Activated naive CD8-positive, alpha-beta T cell treated with anti-CD3 and anti-CD28 coated beads for 36 hours (primary cell): ENCODE measurements around the gene RHBDF1. TPM values are rescaled to one million over a fixed set of nuclear protein-coding genes. Genes with fewer than 3 reads are reported as not detected.

Experiments used
- DNase-seq: peaks from one replicate; pipeline ENCODE4 v3.0.0; 2021
- H3K27ac Mint-ChIP-seq: one replicate; pipeline ENCODE4 v1.8.0; 2022; ENCODE audit warnings: mild to moderate bottlenecking, moderate library complexity, mixed read lengths
- H3K27me3 Mint-ChIP-seq: one replicate; pipeline ENCODE4 v1.8.0; 2022; ENCODE audit warnings: mild to moderate bottlenecking, mixed read lengths
- H3K36me3 Mint-ChIP-seq: one replicate; pipeline ENCODE4 v1.8.0; 2021; ENCODE audit warnings: mild to moderate bottlenecking, mixed read lengths
- H3K4me1 Mint-ChIP-seq: one replicate; pipeline ENCODE4 v1.8.0; 2021; ENCODE audit warnings: mixed read lengths
- H3K4me3 Mint-ChIP-seq: one replicate; pipeline ENCODE4 v1.8.0; 2022; ENCODE audit warnings: mild to moderate bottlenecking, moderate library complexity, mixed read lengths
- H3K9me3 Mint-ChIP-seq: one replicate; pipeline ENCODE4 v1.8.0; 2022; ENCODE audit warnings: mixed read lengths
- total RNA-seq, 2 experiments: library from RNA; stranded (reverse); gene quantifications; one replicate each; pipeline ENCODE4 v1.2.3, GENCODE V29; 2021

RHBDF1 gene
- total RNA-seq, 2 experiments from 2014 or later, result 0.41 TPM; not detected in 1

DNA sequence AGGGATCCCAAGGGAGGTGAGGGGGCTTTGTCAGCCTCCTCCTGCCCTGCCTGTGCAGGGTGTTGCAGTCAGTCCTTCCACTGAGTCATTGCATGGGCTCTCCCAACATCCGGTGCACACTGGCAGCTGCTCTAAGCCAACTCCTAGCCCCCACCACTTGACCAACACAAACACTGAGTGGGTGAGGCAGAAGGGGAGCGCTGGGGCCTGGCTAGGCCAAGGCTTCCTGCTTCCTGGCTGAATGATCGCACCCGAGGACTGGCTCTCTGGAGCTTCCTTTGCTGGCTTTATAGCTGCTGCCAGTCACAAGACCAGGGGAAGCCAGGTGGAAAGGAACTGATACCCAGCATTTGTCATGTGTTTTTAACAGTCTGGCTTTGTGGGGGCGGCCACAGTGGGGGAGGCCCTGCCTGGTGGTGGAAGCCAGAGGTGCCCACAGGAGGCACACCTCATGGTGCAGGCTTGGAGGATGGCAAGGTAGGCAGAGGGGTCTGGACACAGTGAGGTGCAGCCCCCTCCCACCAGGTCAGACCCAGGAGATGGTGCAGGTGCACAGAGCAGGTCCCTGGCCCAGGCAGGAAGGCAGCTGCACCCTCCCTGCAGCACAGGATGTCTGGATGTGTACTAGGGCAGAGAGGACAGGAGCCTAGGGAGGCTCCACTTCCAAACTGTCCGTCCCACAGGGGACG lies 12.4 kb upstream of the RHBDF1 start:
- Mint-ChIP-seq H3K4me3 (peak overlapping the region; percentile 51), H3K27ac (peak overlapping the region; percentile 79), H3K36me3 (peaks cover 15% of the 10 kb centered on the region), H3K27me3 (no peaks in the 10 kb centered on the region), H3K9me3 (no peaks in the 10 kb centered on the region), H3K4me1 (peaks cover 21% of the 10 kb centered on the region)
- peak; percentile 81 for DNase-seq

DNA sequence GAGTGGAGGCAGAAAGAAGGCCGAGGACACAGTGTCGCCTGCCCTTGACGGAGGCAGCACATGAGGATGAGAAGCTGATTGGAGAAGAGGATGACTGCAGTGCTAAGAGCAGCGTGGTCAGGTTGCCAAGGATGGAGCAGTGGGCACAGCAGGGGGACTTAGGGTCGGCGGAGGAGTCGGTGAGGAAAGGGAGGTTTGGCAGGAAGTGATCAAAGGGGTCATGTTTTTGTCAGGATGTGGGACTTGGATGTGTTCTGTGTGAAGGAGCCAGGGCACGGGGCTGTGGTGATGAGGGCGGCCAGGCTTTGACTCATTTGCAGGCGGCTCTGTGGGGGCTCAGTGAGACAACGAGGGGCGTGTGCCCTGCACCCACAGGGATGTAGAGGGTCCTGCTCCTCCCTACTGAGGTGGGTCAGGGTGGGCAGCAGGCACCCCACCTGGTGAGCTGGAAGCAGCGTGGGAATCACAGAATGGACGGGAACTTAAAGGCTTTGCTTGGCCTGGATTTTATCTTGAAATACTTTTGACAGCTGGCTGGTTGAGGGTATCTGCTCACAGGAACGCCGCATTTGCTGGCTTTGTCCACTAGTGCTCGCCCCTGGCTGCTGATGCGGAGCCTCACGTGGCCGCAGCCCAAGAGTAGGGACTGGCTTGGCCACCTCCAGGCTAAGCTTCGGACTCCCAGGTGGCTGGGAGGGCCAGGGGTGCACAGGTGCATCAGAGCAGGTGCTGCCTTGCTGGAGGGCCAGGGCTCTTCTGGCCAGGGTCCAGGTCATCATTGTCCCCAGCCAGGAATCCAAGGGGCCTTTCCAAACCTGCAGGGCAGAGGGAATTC lies 11.6 kb upstream of the RHBDF1 start:
- H3K27ac Mint-ChIP-seq, result peak overlapping the region; percentile 79
- H3K4me3 Mint-ChIP-seq, result peak overlapping the region; percentile 1
- peaks cover 25% of the 10 kb centered on the region for H3K4me1 Mint-ChIP-seq
- H3K27me3 Mint-ChIP-seq, result no peaks in the 10 kb centered on the region
- peaks cover 19% of the 10 kb centered on the region for H3K36me3 Mint-ChIP-seq
- no peaks in the 10 kb centered on the region for H3K9me3 Mint-ChIP-seq
- DNase-seq, result peak; percentile 55

DNA sequence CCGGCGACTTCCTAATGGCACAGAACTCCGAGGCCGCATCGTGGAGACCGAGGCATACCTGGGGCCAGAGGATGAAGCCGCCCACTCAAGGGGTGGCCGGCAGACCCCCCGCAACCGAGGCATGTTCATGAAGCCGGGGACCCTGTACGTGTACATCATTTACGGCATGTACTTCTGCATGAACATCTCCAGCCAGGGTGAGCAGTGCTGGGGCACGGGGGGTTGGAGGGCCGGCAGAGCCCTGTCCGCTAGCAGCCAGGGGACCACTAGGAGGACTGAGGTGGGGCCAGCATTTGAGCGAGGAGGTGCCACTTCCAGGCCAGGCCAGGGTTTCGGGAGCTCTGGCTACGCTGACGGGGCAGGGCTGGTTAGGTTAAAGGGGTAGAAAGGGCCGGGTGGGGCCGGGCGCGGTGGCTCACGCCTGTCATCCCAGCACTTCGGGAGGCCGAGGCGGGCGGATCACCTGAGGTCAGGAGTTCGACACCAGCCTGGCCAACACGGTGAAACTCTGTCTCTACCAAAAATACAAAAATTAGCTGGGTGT lies 10.7 kb upstream of the RHBDF1 start:
- H3K27ac Mint-ChIP-seq, result peak overlapping the region; percentile 38
- H3K27me3 Mint-ChIP-seq, result no peaks in the 10 kb centered on the region
- H3K4me3 Mint-ChIP-seq, result no peak overlapping the region
- H3K36me3 Mint-ChIP-seq, result peaks cover 16% of the 10 kb centered on the region
- DNase-seq, result no peak
- H3K9me3 Mint-ChIP-seq, result no peaks in the 10 kb centered on the region
- peaks cover 30% of the 10 kb centered on the region for H3K4me1 Mint-ChIP-seq

DNA sequence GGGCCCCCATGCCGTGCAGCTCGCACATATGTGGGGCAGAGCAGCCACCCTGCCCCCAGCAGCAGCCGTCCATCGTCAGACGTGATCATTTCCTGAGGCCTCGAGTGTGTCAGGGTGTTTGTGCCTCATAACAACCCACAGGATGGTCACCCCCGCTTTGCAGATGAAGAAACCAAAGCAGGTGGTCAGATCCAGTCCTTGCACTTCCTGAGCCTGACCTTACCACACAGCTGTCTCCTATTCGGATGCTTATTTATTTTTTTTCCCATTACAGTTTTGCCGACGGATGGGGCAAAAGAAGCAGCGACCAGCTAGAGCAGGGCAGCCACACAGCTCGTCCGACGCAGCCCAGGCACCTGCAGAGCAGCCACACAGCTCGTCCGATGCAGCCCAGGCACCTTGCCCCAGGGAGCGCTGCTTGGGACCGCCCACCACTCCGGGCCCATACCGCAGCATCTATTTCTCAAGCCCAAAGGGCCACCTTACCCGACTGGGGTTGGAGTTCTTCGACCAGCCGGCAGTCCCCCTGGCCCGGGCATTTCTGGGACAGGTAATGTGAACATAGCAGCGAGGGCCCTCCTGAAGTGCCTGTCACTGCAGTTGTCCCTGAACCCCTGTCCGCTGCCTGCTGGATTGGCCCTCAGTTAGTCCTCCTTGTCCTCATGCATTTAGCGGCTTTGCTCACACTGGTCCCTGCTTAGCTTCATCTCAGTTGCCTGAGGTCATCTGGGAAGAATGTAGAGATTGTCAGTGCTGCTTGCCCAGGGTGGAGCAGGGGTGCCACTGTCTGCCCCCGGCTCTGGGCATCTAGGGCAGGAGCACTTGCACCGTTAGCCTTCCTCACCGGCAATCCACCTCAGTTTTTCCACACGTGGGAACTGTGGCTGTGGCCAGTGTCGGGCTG lies 7.0 kb upstream of the RHBDF1 start:
- Mint-ChIP-seq H3K4me3 (peak overlapping the region; percentile 82), H3K27me3 (peaks cover 6% of the 10 kb centered on the region), H3K36me3 (peaks cover 8% of the 10 kb centered on the region), H3K9me3 (no peaks in the 10 kb centered on the region), H3K4me1 (peaks cover 34% of the 10 kb centered on the region), H3K27ac (peak overlapping the region; percentile 82)
- DNase-seq, result no peak

DNA sequence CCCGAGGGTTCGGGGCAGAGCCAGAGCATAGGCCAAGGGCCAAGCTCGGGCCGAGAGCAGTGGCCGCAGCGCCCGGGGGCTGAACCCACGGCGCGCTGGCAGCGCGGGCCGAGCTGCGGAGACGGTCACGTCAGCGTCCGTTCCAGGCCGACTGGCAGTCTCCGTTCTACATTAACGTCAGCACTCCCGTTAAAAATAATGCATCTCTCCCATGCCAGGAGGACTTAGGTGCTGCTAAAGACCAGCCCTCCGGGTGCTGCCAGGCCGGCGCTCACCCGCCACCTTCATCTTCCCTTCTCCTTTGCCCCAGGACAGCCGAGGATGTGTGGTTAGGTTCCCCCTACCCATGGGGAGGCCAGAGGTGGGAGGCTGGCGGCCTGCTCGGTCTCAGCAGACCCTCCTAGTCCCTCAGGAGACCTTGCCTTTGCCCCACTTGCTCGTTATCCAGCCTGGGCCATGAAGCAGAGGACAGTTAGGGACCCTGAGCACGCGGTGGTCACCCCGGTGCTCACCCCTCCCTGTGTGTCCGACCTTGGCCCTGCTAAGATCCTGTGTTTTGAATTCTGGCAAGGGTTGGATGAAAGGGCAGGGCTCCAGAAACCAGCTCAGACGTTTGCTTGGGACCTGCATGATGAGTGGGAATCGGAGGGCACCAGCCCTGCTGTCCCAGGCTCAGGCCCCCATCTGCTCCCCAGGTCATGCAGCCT lies 6.2 kb upstream of the RHBDF1 start:
- peaks cover 4% of the 10 kb centered on the region for H3K36me3 Mint-ChIP-seq
- H3K4me3 Mint-ChIP-seq, result peak overlapping the region; percentile 82
- DNase-seq, result no peak
- peaks cover 14% of the 10 kb centered on the region for H3K27me3 Mint-ChIP-seq
- peaks cover 26% of the 10 kb centered on the region for H3K4me1 Mint-ChIP-seq
- H3K27ac Mint-ChIP-seq, result peak overlapping the region; percentile 82
- no peaks in the 10 kb centered on the region for H3K9me3 Mint-ChIP-seq

DNA sequence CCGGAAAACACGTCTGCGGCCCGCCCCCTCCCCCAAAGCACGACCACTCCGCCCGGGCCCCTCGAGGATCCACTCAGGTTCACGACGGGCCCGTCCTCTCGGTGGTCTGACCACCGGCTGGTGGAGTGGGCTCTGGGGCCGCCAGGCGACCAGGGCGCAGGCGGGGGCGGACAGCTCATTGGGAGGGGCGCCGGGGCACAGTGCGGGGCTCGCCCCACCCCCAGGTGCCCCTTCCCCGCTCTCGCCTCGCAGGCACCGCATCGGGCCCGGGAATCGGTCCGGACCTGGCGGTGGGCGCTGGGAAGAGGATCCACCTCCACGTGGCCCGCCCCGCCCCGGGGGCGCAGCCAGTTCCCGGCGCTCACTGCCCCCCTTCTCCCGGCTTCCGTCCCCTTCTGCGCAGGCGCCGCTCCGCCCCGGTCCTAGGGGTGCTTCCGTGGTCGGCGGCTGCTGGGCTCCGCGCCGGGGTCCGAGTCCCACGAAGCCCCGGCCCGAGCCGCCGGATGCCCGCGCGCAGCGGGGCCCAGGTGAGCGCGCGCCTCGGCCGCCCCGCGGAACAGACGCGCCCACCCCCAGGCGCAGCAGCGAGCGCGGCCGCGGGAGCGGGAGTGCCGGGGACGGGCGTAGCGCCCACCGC lies 5.5 kb upstream of the RHBDF1 start, which contains the start of gene MPG:
Gene MPG (plus strand): TSS at position 419 of the 637 bp plus-strand sequence. CDS start 85 bp downstream, at position 504.
- no peaks in the 10 kb centered on the region for H3K9me3 Mint-ChIP-seq
- H3K4me3 Mint-ChIP-seq, result peak within 1 kb of the TSS; percentile 82
- peaks cover 4% of the 10 kb centered on the region for H3K36me3 Mint-ChIP-seq
- H3K4me1 Mint-ChIP-seq, result peaks cover 26% of the 10 kb centered on the region
- DNase-seq, result peak; percentile 86
- peaks cover 20% of the 10 kb centered on the region for H3K27me3 Mint-ChIP-seq
- H3K27ac Mint-ChIP-seq, result peak within 1 kb of the TSS; percentile 82

DNA sequence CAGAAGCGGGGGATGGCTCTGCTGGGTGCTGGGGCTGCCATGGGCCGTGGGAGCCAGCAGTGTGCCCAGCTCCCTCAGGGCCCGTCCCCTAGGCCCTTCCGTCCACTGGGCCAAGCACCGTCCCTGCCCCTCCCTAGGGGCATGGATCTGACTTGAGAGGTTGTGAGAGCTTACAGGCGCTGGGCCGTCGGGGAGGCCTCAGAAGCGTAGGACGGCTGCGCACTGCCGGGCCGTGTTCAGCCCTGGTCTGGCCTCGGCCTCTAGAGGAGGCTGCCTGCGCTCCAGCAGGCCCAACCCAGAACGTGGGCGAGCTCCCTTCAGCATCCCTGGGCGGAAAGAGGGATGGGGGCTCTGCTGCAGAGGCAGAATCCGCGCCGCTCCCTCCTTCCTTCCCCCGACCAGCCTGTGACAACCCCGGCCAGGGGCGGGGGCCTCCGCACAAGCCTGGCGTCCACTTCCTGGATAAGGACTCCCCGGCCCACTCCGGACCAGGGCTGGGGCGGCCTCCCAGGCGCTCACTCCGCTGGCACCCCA lies 4.9 kb upstream of the RHBDF1 start:
- H3K36me3 Mint-ChIP-seq, result peaks cover 4% of the 10 kb centered on the region
- peak overlapping the region; percentile 78 for H3K4me3 Mint-ChIP-seq
- DNase-seq, result peak; percentile 55
- H3K9me3 Mint-ChIP-seq, result no peaks in the 10 kb centered on the region
- peaks cover 23% of the 10 kb centered on the region for H3K27me3 Mint-ChIP-seq
- H3K27ac Mint-ChIP-seq, result peak overlapping the region; percentile 73
- H3K4me1 Mint-ChIP-seq, result peaks cover 26% of the 10 kb centered on the region

DNA sequence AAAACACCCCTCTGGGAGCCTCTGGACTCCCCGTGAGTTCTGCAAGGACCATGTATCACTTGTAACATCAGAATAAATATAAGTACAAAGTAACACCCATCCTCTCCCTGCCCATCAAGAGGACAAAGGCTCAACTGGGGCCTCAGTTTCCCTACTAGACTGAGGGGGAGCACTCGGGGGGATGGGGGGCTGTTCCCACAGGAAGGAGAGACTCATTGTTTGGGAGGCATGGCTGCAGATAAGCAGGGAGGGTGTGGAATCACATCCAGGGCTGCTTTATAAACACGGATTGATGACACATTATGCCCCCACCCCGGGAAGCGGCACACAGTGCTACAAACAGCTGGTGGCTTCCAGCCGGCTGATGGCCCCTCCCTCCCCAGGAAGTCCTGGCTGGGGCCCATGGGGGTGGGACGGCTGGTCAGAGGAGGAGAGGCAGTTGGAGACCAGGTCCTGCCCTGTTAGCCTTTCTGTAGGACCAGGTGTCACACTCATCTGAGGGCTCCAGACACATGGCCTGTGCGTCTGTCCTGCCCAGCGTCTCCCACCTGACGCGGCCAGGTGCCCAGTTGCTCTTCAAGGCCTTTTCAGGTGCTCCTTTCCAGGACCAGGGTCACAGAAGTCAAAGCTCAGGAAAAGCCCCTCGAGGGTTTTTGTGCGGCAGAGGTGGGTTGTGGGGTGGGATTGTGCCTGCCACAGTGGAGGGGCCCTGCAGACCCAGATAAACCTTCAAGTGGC lies 4.3 kb upstream of the RHBDF1 start:
- no peaks in the 10 kb centered on the region for H3K9me3 Mint-ChIP-seq
- H3K4me1 Mint-ChIP-seq, result peaks cover 26% of the 10 kb centered on the region
- H3K36me3 Mint-ChIP-seq, result peaks cover 4% of the 10 kb centered on the region
- peak overlapping the region; percentile 78 for H3K4me3 Mint-ChIP-seq
- DNase-seq, result peak; percentile 26
- no peak overlapping the region for H3K27ac Mint-ChIP-seq
- peaks cover 25% of the 10 kb centered on the region for H3K27me3 Mint-ChIP-seq

DNA sequence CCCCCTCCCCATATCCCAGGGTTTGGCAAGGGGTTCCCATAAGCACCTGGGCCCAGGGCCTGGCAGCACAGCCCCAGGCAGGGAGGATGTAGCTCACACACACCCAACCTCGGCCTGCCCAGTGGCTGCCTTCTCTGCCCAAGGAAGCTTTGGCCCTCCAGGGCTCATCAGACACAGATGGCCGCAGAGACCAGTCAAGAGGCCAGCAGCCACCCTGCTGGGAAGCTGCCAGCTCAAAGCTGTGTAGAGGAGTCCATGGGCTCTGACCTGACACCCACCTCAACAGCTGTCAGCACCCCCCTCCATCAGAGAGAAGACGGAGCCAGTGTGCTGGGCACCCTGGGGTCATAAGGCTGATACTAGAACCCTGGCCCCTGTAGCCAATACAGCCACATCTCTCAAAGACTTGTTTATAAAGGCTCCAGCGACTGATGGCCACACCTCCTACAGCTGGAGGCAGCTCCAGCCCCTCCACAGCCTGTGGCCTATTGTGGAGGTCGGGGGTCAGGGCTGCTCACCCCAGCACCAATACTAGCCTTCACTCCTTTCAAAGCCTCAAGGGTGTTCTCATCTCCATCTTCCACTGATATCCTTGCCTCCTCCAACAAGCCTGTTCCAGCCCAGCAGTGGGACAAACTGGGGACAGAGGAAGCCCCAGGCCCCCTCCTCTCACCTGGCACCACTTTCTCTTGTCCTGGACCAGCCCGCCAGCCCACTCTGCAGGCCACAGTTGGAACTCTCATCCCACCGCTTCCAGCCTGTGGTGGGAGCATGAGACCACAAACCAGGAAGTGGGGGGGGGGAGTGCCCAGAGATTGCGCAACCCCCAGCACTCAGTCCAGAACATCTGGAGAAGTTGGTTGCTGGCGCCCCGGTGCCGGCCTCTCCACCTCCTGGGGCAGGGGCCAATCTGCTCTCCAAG lies 3.4 kb upstream of the RHBDF1 start:
- H3K36me3 Mint-ChIP-seq, result peaks cover 4% of the 10 kb centered on the region
- no peaks in the 10 kb centered on the region for H3K9me3 Mint-ChIP-seq
- H3K27me3 Mint-ChIP-seq, result peaks cover 32% of the 10 kb centered on the region
- no peak overlapping the region for H3K27ac Mint-ChIP-seq
- peaks cover 26% of the 10 kb centered on the region for H3K4me1 Mint-ChIP-seq
- peak overlapping the region; percentile 78 for H3K4me3 Mint-ChIP-seq
- DNase-seq, result no peak

DNA sequence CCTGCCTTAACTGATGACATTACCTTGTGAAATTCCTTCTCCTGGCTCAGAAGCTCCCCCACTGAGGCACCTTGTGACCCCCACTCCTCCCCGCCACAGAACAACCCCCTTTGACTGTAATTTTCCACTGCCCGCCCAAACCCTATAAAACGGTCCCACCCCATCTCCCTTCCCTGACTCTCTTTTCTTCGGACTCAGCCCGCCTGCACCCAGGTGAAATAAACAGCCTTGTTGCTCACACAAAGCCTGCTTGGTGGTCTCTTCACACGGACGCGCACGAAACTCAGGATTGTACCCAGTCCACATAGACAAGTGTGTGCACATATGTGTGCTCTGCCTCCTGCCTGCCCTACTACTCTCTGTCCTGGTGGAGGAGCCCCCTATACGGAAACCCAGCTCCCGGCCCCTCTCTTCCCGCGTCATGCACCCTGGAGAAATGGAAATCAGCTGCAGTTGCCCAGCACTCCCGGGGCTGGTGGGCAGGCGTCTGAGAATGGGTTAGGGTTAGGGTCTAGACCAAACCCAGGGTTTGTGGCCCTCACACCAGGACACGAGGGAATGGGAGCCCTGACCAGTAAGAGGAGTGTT lies 2.4 kb upstream of the RHBDF1 start:
- H3K36me3 Mint-ChIP-seq, result peaks cover 4% of the 10 kb centered on the region
- H3K27ac Mint-ChIP-seq, result no peak overlapping the region
- H3K27me3 Mint-ChIP-seq, result peaks cover 35% of the 10 kb centered on the region
- DNase-seq, result no peak
- peaks cover 26% of the 10 kb centered on the region for H3K4me1 Mint-ChIP-seq
- H3K9me3 Mint-ChIP-seq, result no peaks in the 10 kb centered on the region
- no peak overlapping the region for H3K4me3 Mint-ChIP-seq

DNA sequence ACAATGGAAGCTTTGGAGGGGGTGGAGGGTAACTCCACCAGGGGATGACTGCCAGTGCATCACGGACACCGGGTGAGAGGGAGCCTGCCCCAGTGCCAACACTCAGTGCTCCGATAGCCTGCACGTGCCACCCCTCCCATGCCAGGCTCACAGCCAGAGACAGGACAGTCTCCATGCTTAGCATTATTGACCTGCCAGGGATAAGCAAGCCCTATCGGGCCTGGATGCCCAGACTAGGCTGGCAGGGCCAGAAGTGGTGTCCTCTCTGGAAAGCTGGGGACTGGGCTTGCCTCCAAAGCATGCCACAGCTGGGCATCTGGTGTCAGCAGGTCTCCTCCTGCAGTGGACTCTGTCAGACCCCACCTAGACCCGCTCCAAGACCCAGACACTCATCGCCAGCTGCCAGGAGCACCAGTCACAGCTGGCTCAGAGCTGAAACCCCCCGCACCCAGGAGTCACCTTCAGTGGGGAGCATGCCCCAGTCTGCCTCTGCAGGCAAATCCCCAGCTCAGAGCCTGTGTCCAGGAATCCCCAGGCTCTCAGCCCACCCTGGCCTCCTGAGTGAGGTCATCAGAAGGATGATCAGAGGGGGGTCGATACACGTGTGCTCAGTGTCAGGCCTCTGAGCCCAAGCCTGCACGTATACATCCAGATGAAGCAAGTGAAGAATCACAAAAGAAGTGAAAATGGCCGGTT lies 1.8 kb upstream of the RHBDF1 start:
- no peaks in the 10 kb centered on the region for H3K9me3 Mint-ChIP-seq
- H3K36me3 Mint-ChIP-seq, result no peaks in the 10 kb centered on the region
- DNase-seq, result no peak
- H3K27ac Mint-ChIP-seq, result no peak overlapping the region
- peaks cover 24% of the 10 kb centered on the region for H3K4me1 Mint-ChIP-seq
- no peak overlapping the region for H3K4me3 Mint-ChIP-seq
- peaks cover 39% of the 10 kb centered on the region for H3K27me3 Mint-ChIP-seq
